PC-9 (cell line): Measurements from ENCODE around the gene LRRC34.

Source experiments
- EZH2 ChIP-seq: fragments of 200-600 bp; sonication (generic); IDR thresholded peaks from 2 replicates; pipeline ENCODE4 v1.8.0; 2017; ENCODE audit warnings: antibody characterized with exemption, low read depth
- TF ChIP-seq, protein P1 (sequence below): fragments of 200-600 bp; sonication (generic); conservative IDR thresholded peaks from 2 replicates; pipeline ENCODE4 v1.6.1; 2017; ENCODE audit warnings: mixed run types, antibody characterized with exemption, mild to moderate bottlenecking, moderate library complexity

DNA sequence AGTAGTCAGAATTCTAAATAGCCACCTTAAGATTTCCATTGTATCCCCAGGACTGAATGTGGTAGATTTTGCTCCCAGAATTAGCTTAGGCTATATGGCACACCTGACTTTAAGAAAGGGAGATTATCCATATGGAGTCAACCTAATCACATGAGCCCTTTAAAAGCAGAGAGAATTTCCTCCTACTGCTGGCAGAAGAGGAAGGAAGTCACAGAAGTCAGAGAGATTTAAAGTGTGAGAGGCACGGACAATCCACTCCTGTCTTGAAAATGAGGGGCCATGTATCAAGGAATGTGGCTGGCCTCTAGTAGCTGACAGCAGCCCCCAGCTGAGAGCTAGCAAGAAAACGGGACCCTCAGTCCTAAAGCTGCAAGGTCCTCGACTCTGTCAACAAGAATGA lies 30.3 kb upstream of the LRRC34 start:
- TF ChIP-seq, protein P1, sequence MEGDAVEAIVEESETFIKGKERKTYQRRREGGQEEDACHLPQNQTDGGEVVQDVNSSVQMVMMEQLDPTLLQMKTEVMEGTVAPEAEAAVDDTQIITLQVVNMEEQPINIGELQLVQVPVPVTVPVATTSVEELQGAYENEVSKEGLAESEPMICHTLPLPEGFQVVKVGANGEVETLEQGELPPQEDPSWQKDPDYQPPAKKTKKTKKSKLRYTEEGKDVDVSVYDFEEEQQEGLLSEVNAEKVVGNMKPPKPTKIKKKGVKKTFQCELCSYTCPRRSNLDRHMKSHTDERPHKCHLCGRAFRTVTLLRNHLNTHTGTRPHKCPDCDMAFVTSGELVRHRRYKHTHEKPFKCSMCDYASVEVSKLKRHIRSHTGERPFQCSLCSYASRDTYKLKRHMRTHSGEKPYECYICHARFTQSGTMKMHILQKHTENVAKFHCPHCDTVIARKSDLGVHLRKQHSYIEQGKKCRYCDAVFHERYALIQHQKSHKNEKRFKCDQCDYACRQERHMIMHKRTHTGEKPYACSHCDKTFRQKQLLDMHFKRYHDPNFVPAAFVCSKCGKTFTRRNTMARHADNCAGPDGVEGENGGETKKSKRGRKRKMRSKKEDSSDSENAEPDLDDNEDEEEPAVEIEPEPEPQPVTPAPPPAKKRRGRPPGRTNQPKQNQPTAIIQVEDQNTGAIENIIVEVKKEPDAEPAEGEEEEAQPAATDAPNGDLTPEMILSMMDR, result no peak
- TF ChIP-seq EZH2, result no peak
